ENCODE results near the gene FKRP.
"Not testable (repeated sequence)": the region's sequence is repeated elsewhere in the genome, so short reads cannot be mapped to it uniquely, and the experiment has no call there.

The FKRP gene

GRCh38 chr19:46798713-46799112 lies 52.9 kb downstream of the FKRP start:
- no peak for TF ChIP-seq CTCF (IDR thresholded peaks at IDR 0.05; ENCODE audit: insufficient read depth, missing control alignments)
- no peak for DNase-seq (ENCODE audit: insufficient read length, low spot score)
- no peak for FAIRE-seq

GRCh38 chr19:46802152-46802551 lies 56.3 kb downstream of the FKRP start:
- DNase-seq (ENCODE audit: insufficient read length, low spot score), result no peak
- FAIRE-seq, result no peak
- no peak for TF ChIP-seq CTCF (IDR thresholded peaks at IDR 0.05; ENCODE audit: insufficient read depth, missing control alignments)

GRCh38 chr19:46803555-46803954 lies 57.7 kb downstream of the FKRP start:
- no peak for TF ChIP-seq CTCF (IDR thresholded peaks at IDR 0.05; ENCODE audit: insufficient read depth, missing control alignments)
- FAIRE-seq, result no peak
- DNase-seq (ENCODE audit: insufficient read length, low spot score), result no peak

- not testable (repeated sequence) for DNase-seq (ENCODE audit: insufficient read length, low spot score); FAIRE-seq
Measured at GRCh38 chr19:46804432-46804831, 58.6 kb downstream of the FKRP start.

- FAIRE-seq, result no peak
- TF ChIP-seq CTCF (IDR thresholded peaks at IDR 0.05; ENCODE audit: insufficient read depth, missing control alignments), result no peak
- peak; percentile 7 for DNase-seq (ENCODE audit: insufficient read length, low spot score)
Measured at GRCh38 chr19:46806656-46807055, 60.8 kb downstream of the FKRP start.

Measured in D721Med (cell line).